GM21717 (cell line): Measurements from ENCODE around the gene RALY.
"Not testable (repeated sequence)": the region's sequence is repeated elsewhere in the genome, so short reads cannot be mapped to it uniquely, and the experiment has no call there.

Experiments used
- ATAC-seq: cut with Tn5 transposase; IDR thresholded peaks from one replicate; pipeline ENCODE4 v1.9.1; 2021; ENCODE audit warnings: mild to moderate bottlenecking, moderate library complexity; ENCODE audit not compliant: unreplicated experiment

The RALY gene

GRCh38 chr20:34014878-34015277 is 21.2 kb downstream of the RALY start:
- ATAC-seq = no peak

GRCh38 chr20:34015401-34016335 is 22.0 kb downstream of the RALY start:
- no peak for ATAC-seq

GRCh38 chr20:34016736-34017135 is 23.0 kb downstream of the RALY start:
- ATAC-seq = no peak

DNA sequence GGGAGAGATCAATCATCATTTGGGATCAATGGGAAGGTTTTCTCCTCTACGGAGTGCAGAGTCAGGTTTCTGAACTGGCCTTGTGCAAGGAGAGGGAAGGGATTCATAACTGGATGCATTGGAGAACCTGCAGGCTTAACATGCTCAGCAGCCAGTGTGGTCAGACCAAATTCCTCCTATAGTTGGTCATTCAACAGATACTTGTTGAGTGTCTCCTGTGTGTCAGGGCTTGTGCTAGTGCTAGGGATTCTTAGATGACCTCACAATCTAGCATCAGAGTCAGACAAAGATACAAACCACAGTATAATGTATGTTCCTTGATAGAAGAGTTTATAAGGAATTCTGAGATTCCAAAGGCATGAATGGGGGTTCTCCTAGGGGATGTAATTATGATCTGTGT is 23.9 kb downstream of the RALY start:
- no peak for ATAC-seq

- no peak for ATAC-seq
Observed at GRCh38 chr20:34018166-34018565, 24.5 kb downstream of the RALY start.

GRCh38 chr20:34022151-34022838 is 28.6 kb downstream of the RALY start:
- peak; percentile 61 for ATAC-seq

- no peak for ATAC-seq
Observed at GRCh38 chr20:34022839-34023234, 29.1 kb downstream of the RALY start.

- ATAC-seq = no peak
Observed at GRCh38 chr20:34023937-34024722, 30.4 kb downstream of the RALY start.

DNA sequence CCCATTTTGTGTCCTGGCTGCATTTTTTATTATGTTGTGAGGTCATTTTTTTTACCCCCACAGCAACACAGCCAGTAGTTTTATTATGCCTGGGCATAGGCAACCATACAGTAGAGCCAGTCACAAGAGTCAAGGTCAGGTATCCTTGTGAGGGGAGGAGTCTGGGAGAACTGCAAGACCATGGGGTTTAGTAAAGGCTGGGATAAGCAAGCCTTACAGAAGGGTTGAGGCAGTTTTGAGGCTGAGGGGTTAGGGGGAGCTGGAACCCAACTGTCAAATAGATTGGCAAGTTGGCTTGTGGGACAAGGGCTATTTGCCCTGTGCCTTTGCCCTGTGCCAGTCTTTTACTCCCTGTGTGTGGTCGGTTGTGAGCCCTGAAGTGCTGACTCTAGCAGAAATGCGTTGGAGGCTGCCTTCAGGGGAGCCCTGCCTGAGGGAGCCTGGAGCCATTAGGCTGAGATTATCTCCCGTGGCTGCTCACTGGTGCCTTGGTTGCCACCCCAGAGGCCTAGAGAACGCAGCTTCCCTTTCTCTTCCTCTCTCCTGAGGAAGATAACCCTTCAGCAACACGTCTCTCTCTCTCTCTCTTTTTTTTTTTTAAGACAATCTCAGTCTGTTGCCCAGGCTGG is 31.1 kb downstream of the RALY start:
- no peak for ATAC-seq

DNA sequence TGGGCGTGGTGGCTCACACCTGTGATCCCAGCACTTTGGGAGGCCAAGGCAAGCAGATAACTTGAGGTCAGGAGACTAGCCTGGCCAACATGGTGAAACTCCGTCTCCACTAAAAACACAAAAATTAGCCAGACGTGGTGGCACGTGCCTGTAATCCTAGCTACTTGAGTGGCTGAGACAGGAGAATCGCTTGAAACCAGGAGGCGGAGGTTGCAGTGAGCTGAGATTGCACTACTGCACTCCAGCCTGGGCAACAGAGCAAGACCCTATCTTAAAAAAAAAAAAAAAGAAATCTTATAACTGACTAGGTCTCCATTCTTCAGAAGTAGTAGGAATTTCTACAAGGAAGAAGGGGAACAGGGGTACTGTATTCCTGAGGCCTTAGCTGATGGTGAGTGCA is 34.3 kb downstream of the RALY start:
- not testable (repeated sequence) for ATAC-seq

- ATAC-seq = no peak
Observed at GRCh38 chr20:34029415-34029814, 35.7 kb downstream of the RALY start.

DNA sequence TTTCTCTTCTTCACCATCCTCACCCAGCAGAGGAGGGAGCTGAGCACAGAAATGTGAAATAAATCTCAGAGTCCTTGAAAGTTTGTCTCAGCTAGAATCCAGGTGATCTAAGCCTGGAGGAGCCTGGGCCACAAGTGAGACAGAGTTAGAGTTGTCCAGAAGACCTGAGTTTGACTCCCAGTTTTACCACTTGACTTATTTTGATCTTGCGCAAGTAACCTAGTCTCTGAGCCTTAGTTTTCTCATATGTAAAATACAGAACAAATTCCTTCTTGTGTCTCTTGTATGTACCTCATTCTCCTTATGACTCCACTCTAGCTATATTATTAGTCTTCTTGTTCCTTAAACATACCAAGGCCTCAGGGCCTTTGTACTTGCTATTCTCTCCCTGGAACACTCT is 36.7 kb downstream of the RALY start:
- no peak for ATAC-seq

- no peak for ATAC-seq
Observed at GRCh38 chr20:34033903-34034302, 40.2 kb downstream of the RALY start.

GRCh38 chr20:34037121-34037520 is 43.4 kb downstream of the RALY start:
- ATAC-seq = no peak

- no peak for ATAC-seq
Observed at GRCh38 chr20:34037767-34038166, 44.1 kb downstream of the RALY start.

DNA sequence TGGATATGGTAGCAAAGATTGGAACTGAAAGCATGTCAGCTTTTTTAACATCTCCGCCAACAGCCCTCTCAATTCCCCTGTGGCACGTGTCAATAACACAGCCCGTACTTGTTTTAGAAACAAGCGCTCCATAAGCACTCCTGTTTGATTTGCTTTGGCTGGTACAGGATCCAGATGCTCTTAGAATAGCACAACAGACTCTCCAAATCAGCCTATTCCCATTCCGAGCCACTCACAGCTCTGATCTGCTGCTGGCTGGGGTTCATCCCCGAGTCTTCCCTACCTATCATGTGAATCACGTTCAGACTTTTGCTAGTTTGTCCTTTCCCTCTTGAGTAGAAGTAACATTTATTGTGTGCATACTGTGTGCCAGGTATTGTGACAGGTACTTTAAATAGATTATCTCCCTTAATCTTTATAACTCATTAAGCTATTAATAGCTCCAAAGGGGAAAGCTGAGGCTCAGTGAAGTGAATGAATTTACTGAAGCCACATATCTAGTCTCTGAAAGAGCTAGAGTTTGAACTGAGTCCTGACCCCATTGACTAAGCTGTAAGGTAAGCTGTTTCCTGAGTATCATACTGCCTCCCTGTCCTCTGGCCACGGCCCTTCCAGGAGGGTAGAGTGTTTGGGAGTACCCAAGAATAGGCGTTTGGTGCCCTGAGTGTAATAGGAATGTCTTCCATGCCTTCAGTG is 46.7 kb downstream of the RALY start:
- ATAC-seq = no peak

GRCh38 chr20:34041226-34041625 is 47.5 kb downstream of the RALY start:
- ATAC-seq = no peak

DNA sequence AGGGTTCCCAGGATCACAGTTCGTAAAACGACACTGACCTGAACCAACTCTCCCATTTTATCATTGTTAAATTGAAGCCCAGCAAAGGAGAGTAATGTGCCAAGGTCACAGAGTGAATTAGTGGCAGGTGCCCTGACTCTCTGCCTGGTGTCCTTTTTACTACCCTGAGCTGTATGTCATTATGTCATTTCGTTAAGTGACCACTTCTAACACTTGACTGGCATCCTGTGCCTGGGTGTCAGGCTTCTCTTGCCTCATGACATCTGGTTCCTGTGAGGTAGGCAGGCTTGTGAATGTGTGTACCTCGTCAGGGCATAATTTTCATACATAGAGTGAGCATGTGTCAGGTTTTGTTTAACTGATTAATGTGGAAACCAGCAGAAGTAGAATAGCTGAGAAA is 48.6 kb downstream of the RALY start:
- no peak for ATAC-seq

DNA sequence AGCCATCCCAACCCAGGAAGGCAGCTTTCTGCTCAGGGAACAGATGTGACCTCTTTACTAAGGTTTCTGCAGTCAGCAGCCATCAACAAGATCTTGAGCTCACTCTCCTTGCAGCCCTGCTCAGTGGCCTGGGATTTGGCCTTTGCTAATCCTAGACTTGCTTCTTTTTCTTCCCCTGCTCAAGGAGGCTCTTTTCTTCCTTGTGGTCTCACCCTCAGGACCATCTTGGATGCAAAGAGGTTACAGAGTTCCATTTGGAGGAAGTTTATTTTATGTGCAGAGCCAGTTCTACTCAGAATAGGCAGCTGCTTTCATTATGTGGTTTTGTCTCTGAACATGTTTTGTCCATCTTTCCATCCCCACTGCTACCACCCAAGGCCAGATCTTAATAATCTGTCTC is 49.3 kb downstream of the RALY start:
- no peak for ATAC-seq

DNA sequence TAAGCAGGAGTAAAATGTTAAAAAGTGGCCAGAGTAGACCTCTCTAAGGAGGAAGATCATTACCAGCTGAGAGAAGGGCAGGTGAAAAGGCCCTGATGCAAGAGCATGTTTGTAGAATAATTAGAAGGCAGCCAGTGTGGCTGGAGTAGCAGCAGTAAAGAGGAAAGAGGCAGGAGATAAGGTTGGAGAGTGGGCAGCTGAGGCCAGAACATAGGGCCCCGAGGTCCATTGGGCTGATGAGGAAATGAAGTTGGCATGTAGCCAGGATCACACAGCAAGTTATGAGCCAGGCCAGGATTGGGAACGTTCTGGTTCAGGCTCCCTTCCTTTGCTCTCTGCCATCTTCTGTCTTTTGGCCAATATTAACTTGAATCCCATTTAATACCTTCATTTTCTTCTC is 51.6 kb downstream of the RALY start:
- no peak for ATAC-seq
